Aorta (tissue), 5 donors: ENCODE results near the gene FAF1. TPM values are rescaled to one million over a fixed set of nuclear protein-coding genes. Genes with fewer than 3 reads are reported as not detected.

Source experiments
- ATAC-seq: fragments of 200-7000 bp; cut with Tn5 transposase; one replicate; pipeline ENCODE4 v1.9.1; 2022; ENCODE audit warnings: moderate library complexity; ENCODE audit not compliant: low FRiP score
- DNase-seq, 2 donors: peaks; one replicate each; pipeline ENCODE4 v3.0.0-alpha.2; 2020
- H3K27ac ChIP-seq, 2 donors: one replicate each; pipeline ENCODE4 v1.5.1; 2013; ENCODE audit warnings: low read length in 2 of 2, mild to moderate bottlenecking in 2 of 2, moderate library complexity in 2 of 2, control low read depth in 1 of 2, inconsistent platforms in 1 of 2, low read depth in 1 of 2
- H3K27me3 ChIP-seq, 2 donors: one replicate each; pipeline ENCODE4 v1.6.1; 2013; ENCODE audit warnings: control low read depth in 1 of 2, low read length in 1 of 2, mild to moderate bottlenecking in 1 of 2, moderate library complexity in 1 of 2; ENCODE audit not compliant: insufficient read depth in 2 of 2, control insufficient read depth in 1 of 2
- H3K36me3 ChIP-seq, 2 donors: one replicate each; pipeline ENCODE4 v1.6.1; 2013; ENCODE audit warnings: control low read depth in 1 of 2, low read length in 1 of 2, mild to moderate bottlenecking in 1 of 2; ENCODE audit not compliant: insufficient read depth in 2 of 2, control insufficient read depth in 1 of 2
- H3K4me1 ChIP-seq, 2 donors: one replicate each; pipeline ENCODE4 v1.6.1; 2013; ENCODE audit warnings: low read length in 2 of 2, control low read depth in 1 of 2, mild to moderate bottlenecking in 1 of 2, moderate library complexity in 1 of 2; ENCODE audit not compliant: insufficient read depth in 2 of 2, control insufficient read depth in 1 of 2
- H3K4me3 ChIP-seq, 2 donors: one replicate each; pipeline ENCODE4 v1.5.1; 2013; ENCODE audit warnings: low read length in 2 of 2, control low read depth in 1 of 2, mild to moderate bottlenecking in 1 of 2
- H3K9me3 ChIP-seq: one replicate; pipeline ENCODE4 v1.6.1; 2013; ENCODE audit warnings: mild to moderate bottlenecking, low read length; ENCODE audit not compliant: control insufficient read depth
- WGBS, 2 donors: extraction: QIAGEN DNeasy Blood & Tissue Kit; methylation state at CpG; one replicate each; pipeline ENCODE4 v1.1.7; 2013; 5-methylcytosine and 5-hydroxymethylcytosine counted together
- intact Hi-C, 2 donors: fragments of 100-400 bp; cut with DNase I; formaldehyde crosslinking; loops; one replicate each; pipeline versions ENCODE4 v1.14.2 to v1.15.0; 2022
- polyA plus RNA-seq, 2 donors: library from polyadenylated mRNA; stranded (reverse); fragments of 200-250 nt; gene quantifications; one replicate each; pipeline ENCODE4 v1.2.3, GENCODE V29; 2013
- total RNA-seq, 2 donors: library from RNA; stranded (reverse); fragmentation: NEBNext Ultra II Directional; extraction: Animal tissue kit (Norgen Biotek cat#: 25700); gene quantifications; one replicate each; pipeline ENCODE4 v1.2.1, GENCODE V29; 2021
- donor health status: healthy with polysubstance abuse.
- donor health status: Bipolar disorder and iron deficiency.
- donor health status: DM: no; HTN: no; CAD: no.
- donor health status: DM: no; HTN: no; CAD: no.
- donor health status: DM: yes; HTN: yes; CAD: no.

The FAF1 gene
- total and polyA plus RNA-seq, 4 donors = 27.0 to 56.1 (median 43.0) TPM

GRCh38 chr1:50405814-50406213, 554.3 kb downstream of the FAF1 start:
- intact Hi-C loops = no loop called here
- ATAC-seq (no peak), DNase-seq (no peak)
- WGBS, 2 donors = 76 to 84% methylated on average over 4 of the region's 4 CpGs
- Histone ChIP-seq H3K4me1 (no peaks in the 10 kb centered on the region), H3K9me3 (peaks cover 2% of the 10 kb centered on the region), H3K27ac (no peak overlapping the region), H3K4me3 (no peak overlapping the region), H3K36me3 (no peaks in the 10 kb centered on the region), H3K27me3 (no peaks in the 10 kb centered on the region)

GRCh38 chr1:50393522-50394120, 566.4 kb downstream of the FAF1 start:
- Histone ChIP-seq H3K27ac (no peak overlapping the region), H3K9me3 (peaks cover 4% of the 10 kb centered on the region), H3K4me1 (no peaks in the 10 kb centered on the region), H3K4me3 (no peak overlapping the region), H3K36me3 (no peaks in the 10 kb centered on the region), H3K27me3 (no peaks in the 10 kb centered on the region)
- ATAC-seq (no peak), DNase-seq (no peak)
- intact Hi-C loops = no loop called here
- 48 to 49% methylated on average over 2 of the region's 2 CpGs for WGBS, 2 donors

Other genes starting within 250 kb of the FAF1 start
- gene CDKN2C, start 10.0 kb upstream of the FAF1 start, total RNA-seq = 10 to 100 TPM in 1 of 2 donors, 1 to 10 TPM in 1; 8.8 to 11.8 TPM
- 10 to 100 TPM; 22.7 to 43.5 TPM for gene CDKN2C, start 10.0 kb upstream of the FAF1 start, polyA plus RNA-seq
- not detected for gene C1orf185, start 142.0 kb upstream of the FAF1 start, total RNA-seq
- gene C1orf185, start 142.0 kb upstream of the FAF1 start, polyA plus RNA-seq = not detected